Activated naive CD8-positive, alpha-beta T cell treated with anti-CD3 and anti-CD28 coated beads, Interleukin-2, amount 50 U/mL, for 16 hours (primary cell): ENCODE data around the gene EDARADD.
"Not testable (repeated sequence)": the region's sequence is repeated elsewhere in the genome, so short reads cannot be mapped to it uniquely, and the experiment has no call there.

Experiments
- DNase-seq: peaks from one replicate; pipeline ENCODE4 v3.0.0-alpha.2; 2020; ENCODE audit warnings: low read depth, low spot score

Gene EDARADD

GRCh38 chr1:236433819-236434315, 39.8 kb downstream of the EDARADD start:
- DNase-seq = no peak

- no peak for DNase-seq
These were observed 44.5 kb downstream of the EDARADD start for GRCh38 chr1:236438614-236439013.

GRCh38 chr1:236440373-236440772, 46.3 kb downstream of the EDARADD start:
- DNase-seq = no peak

- DNase-seq = no peak
These were observed 56.7 kb downstream of the EDARADD start for GRCh38 chr1:236450779-236451178.

- no peak for DNase-seq
These were observed 57.8 kb downstream of the EDARADD start for GRCh38 chr1:236451796-236452373.

GRCh38 chr1:236455243-236455642, 61.2 kb downstream of the EDARADD start:
- no peak for DNase-seq

- DNase-seq = no peak
These were observed 63.7 kb downstream of the EDARADD start for GRCh38 chr1:236457775-236458174.

GRCh38 chr1:236458996-236459395, 64.9 kb downstream of the EDARADD start:
- DNase-seq = no peak

GRCh38 chr1:236460103-236460502, 66.0 kb downstream of the EDARADD start:
- DNase-seq = no peak

- DNase-seq = not testable (repeated sequence)
These were observed 70.1 kb downstream of the EDARADD start for GRCh38 chr1:236464197-236464596.

- DNase-seq = no peak
These were observed 71.3 kb downstream of the EDARADD start for GRCh38 chr1:236465231-236465958.

GRCh38 chr1:236465959-236466303, 71.8 kb downstream of the EDARADD start:
- DNase-seq = no peak

GRCh38 chr1:236467327-236467641, 73.2 kb downstream of the EDARADD start:
- DNase-seq = no peak

GRCh38 chr1:236468625-236469024, 74.5 kb downstream of the EDARADD start:
- no peak for DNase-seq

- no peak for DNase-seq
These were observed 75.4 kb downstream of the EDARADD start for GRCh38 chr1:236469466-236469865.

GRCh38 chr1:236471096-236471495, 77.0 kb downstream of the EDARADD start:
- no peak for DNase-seq

GRCh38 chr1:236471653-236472052, 77.6 kb downstream of the EDARADD start:
- no peak for DNase-seq

GRCh38 chr1:236472850-236473788, 79.0 kb downstream of the EDARADD start:
- DNase-seq = no peak

GRCh38 chr1:236476019-236476418, 81.9 kb downstream of the EDARADD start:
- DNase-seq = no peak

- DNase-seq = no peak
These were observed 86.8 kb downstream of the EDARADD start for GRCh38 chr1:236480758-236481436.

- DNase-seq = no peak
These were observed 90.4 kb downstream of the EDARADD start for GRCh38 chr1:236484310-236484971.
